ENCODE results near the gene PPP4R3A.
"Not testable (repeated sequence)": the region's sequence is repeated elsewhere in the genome, so short reads cannot be mapped to it uniquely, and the experiment has no call there.

The PPP4R3A gene

GRCh38 chr14:91503000-91503504 lies 7.1 kb downstream of the PPP4R3A start:
- no peak for DNase-seq (ENCODE audit: low spot score)

DNA sequence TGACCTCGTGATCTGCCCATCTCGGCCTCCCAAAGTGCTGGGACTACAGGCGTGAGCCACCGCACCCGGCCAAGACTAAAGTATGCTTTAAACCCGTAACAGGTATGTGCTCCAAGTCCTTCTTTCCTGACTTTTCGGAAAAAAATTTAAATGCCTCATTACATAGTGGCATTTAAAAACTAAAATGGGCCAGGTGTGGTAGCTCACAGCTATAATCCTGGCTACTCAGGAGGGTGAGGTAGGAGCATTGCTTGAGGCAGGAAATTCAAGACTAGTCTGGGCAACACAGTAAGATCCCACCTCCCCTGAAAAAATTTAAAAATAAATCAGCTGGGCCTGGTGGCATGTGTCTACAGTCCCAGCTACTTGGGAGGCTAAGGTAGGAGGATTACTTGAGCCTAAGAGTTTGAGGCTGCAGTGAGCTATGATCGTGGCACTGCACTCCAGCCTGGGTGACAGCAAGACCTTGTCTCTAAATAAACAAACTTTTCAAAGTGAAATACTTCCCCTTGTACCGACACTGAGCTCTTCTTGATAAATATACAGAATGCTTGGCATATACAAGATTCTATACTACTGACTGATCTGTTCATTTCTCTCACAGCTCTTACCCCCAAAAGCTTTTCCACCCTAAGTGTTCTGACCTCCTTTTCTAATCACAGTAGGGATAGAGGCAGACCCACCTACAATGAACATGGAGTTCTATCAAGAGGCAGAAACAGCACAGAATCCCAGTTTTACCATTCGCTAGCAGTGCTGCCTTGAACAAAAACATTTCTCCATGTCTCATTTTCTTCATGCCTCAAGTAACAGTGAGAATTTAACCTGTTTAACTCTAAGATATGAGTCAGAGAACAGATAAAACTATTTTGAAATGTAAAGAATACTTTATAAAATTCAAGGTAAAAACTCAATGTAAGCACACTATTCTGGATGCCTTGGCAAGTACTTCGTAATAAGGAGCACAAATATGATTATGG lies 7.9 kb downstream of the PPP4R3A start:
- no peak for DNase-seq (ENCODE audit: low spot score)

DNA sequence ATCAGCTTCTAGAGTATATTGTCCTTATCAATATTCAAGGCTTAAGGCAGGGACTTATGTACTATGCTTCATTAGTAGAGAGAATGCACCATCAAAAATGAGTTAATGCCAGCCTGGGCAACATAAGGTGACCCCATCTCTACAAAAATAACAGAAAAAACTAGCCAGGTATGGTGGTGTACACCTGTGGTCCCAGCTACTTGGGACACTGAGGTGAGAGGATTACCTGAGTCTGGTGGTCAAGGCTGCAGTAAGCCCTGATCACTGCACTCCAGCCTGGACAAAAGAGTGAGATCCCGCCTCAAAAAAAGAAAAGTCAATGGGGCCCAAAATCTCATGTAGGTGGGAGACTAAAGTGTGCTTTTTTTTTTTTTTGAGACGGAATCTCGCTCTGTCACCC lies 8.8 kb downstream of the PPP4R3A start:
- DNase-seq (ENCODE audit: low spot score), result no peak

DNA sequence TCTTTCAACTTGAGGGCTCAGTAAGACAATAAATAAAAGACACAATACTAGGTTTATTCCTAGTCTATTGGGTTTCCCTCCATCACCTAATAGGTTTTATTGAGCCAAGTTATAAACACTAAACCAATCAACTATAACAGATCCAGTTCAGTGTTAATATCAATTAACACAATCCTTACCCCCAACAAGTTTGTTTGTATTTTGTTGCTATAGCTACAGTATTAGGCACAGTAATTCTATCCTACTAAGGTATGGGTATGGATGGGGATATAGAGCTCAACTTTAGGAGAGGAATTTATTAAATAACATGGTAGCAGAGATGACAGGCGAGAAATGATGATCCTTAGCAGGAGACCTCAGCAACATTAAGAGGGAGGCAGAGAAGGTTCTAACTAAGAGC lies 13.3 kb downstream of the PPP4R3A start:
- no peak for DNase-seq (ENCODE audit: low spot score)

DNA sequence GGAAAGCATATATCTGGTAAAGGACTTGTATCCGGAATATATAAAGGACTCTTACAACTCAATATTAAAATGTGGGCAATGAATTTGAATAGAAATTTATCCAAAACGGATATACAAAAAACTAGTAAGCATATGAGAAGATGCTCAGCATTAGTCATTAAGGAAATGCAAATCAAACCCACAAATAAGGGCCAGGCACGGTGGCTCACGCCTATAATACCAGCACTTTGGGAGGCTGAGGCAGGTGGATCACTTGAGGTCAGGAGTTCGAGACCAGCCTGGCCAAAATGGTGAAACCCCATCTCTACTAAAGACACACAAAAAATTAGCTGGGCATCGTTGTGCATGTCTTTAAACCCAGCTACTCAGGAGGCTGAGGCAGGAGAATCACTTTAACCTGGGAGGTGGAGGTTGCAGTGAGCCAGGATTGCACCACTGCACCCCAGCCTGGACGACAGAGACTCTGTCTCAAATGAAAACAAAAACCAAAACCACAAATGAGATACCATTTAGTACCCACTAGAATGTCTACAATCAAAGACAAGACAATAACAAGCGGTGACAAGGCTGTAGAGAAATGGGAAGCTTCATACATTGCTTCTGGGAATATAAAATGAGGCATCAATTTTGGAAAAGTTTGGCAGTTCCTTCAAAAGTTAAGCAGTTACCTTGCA lies 15.6 kb downstream of the PPP4R3A start:
- DNase-seq (ENCODE audit: low spot score), result not testable (repeated sequence)

- DNase-seq (ENCODE audit: low spot score), result no peak
Measured at GRCh38 chr14:91493169-91493568, 16.9 kb downstream of the PPP4R3A start.

DNA sequence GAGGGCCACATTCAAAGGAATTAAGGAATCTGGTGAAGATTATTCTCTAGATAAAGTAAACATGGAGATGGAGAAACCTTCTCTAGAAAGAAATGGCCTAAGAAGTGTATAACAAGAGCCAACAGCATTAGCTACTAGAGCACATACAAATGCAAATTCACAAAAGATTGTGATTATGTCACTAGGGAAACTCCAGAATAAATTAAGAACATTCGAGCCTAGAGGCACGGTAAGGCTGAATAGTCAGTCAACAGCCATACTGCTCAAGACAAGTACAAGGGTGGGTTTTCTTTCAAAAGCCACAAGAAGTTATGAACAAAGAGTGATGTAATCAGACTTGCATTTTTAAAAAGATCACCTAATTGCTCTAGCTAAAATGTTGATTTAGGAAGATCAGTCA lies 25.4 kb downstream of the PPP4R3A start:
- DNase-seq (ENCODE audit: low spot score), result no peak

DNA sequence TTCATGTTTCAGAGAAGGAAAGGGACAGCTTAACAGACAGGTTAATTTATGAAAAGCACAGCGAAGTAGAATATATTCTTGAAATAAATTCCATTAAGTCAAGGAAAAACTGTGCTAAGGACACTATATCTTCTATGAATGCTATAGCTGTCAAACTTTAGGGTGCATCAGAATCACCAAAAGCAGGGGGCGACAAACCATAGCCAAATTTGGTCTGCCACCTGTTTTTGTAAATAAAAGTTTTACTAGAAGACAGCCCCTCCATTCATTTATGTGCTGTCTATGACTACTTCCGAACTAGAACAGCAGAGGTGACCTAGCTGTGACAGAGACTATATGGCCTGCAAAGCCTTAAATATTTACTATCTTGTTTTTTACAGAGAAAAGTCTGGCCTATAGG lies 25.9 kb downstream of the PPP4R3A start:
- no peak for DNase-seq (ENCODE audit: low spot score)

GRCh38 chr14:91482263-91483013 lies 27.7 kb downstream of the PPP4R3A start:
- DNase-seq (ENCODE audit: low spot score), result no peak

DNA sequence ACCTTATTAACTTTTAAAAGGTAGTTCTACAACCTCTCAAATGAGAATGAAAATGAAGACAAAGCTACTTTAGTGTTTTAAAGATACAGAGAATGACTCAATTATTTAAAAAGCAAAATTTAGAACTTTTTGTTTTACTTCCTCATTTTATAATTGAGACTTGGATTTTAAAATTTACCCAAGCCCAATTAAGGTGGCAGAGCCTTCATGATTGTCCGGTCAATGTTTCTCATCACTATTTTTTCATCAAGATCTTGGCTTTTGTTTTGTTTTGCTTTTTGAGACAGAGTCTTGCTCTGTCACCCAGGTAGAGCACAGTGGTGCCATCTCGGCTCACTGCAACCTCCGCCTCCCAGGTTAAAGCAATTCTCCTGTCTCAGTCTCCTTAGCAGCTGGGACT lies 32.7 kb downstream of the PPP4R3A start:
- DNase-seq (ENCODE audit: low spot score), result no peak

GRCh38 chr14:91473046-91473445 lies 37.1 kb downstream of the PPP4R3A start:
- no peak for DNase-seq (ENCODE audit: low spot score)

DNA sequence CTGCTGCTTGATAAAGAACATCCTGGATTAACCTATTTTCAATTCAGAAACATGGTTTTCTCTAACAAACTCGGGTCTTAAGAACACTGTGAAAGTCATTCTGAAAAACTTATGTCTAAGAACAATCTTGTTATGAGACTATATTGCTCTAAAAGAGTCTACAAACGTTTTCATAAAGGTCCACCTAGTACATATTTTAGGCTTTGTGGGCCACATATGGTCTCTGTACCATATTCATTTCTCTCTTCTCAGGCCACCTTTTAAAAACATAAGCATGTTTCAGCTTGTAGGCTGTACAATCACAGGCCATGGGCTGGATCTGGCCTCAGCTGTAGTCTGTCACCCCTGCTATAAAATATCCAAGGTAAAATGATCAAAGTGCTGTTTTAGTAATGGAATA lies 39.9 kb downstream of the PPP4R3A start:
- DNase-seq (ENCODE audit: low spot score), result no peak

DNA sequence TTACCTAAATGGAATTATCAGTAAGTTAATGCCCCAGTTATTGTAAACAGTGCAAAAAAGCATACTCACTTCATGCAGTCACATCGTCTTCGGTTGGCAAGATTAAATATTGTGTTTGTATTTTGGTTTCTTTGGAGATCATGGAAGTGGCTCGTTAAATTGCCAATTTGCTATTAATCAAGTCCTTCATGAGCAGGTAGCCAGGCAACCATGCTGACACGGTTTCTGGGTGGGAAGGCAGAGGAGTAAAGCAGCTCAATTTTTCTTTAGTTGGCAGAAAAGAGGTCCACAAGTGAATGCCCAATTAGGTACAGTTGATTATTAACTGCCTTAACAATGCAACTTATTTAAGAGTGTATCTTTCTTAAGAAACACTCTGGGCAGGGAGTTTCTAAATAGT lies 43.9 kb downstream of the PPP4R3A start:
- no peak for DNase-seq (ENCODE audit: low spot score)

DNA sequence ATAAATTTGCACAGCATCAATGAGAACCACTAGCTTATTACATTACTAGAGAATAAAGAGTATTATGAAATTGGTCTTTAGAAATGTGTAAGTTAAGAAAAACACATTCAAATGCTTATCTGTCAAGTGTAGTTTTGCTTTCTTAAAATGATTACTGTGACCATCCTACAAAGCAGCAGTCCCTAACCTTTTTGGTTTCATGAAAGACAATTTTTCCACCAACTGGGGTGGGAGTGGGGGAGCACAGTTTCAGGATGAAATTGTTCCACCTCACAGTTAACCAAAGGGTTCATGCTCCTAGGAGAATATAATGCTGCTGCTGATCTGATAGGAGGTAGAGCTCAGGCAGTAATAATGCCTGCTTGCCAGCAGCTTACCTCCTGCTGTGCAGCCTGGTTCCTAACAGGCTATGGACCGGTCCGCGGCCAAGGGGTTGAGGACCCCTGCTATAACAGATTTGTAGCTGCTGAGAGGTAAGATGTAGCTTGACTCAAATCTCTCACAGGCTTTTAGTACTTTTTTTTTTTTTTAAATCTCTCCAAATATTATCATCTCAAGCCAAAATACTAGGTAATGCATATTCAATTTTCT lies 45.4 kb downstream of the PPP4R3A start:
- DNase-seq (ENCODE audit: low spot score), result peak; percentile 20

GRCh38 chr14:91458612-91459011 lies 51.5 kb downstream of the PPP4R3A start:
- no peak for DNase-seq (ENCODE audit: low spot score)

GRCh38 chr14:91456283-91456682 lies 53.8 kb downstream of the PPP4R3A start:
- no peak for DNase-seq (ENCODE audit: low spot score)

- no peak for DNase-seq (ENCODE audit: low spot score)
Measured at GRCh38 chr14:91454580-91454979, 55.5 kb downstream of the PPP4R3A start.

DNA sequence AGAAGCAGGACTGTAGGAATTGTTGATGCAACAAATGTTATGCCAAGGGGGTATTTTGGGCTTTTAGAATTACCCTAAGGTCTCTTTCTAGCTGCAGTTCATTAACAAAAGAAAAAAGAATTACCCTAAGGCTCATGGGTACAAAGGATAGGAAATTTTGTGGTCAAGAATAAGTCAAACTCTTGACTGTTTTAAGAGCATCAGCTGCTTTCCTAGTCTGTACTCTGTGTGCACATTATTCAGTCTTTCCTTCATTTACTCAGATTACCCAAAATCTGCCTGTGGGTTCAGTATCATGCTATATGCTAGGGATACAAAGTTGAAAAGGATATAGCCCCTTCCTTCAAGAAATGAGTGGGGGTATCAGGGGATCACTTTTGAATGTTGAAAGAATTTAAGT lies 56.0 kb downstream of the PPP4R3A start:
- DNase-seq (ENCODE audit: low spot score), result no peak

DNA sequence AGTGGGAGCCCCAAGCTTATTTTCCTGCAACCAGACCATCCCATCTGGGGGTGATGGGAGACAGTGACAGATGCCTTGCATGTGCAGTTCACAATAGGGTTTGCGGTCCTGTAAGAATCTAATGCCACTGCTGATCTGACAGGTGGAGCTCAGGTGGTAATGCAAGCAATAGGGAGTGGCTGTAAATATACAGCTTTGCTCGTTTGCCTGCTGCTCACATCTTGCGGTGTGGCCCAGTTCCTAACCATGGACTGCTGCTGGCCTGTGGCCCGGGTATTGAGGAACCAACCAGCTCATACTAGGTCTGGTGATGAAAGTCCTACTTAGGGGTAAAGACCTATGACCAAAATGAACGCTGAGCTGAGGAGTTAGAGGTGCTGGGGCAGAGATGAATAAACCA lies 56.4 kb downstream of the PPP4R3A start:
- DNase-seq (ENCODE audit: low spot score), result no peak

GRCh38 chr14:91444335-91445020 lies 65.6 kb downstream of the PPP4R3A start:
- no peak for DNase-seq (ENCODE audit: low spot score)

- DNase-seq (ENCODE audit: low spot score), result no peak
Measured at GRCh38 chr14:91439345-91439744, 70.8 kb downstream of the PPP4R3A start.

Data from cerebellar cortex (tissue), 1 donor.